Natural killer cell (primary cell): Measurements from ENCODE around the gene OPN1MW3. TPM values are rescaled to one million over a fixed set of nuclear protein-coding genes. Genes with fewer than 3 reads are reported as not detected.

Experiments used
- ATAC-seq, 3 donors: fragments of 150-1000 bp in 2 of 3; fragments of 200-7000 bp in 1 of 3; cut with Tn5 transposase; 1 replicate in 1 of 3; 2 replicates in 2 of 3; pipeline ENCODE4 v1.10.0; 2021; ENCODE audit warnings: mild to moderate bottlenecking in 2 of 3, moderate library complexity in 2 of 3
- DNase-seq, 2 donors: peaks; one replicate each; pipeline versions ENCODE4 v3.0.0 to v3.0.0-alpha.2; 2013 to 2021; ENCODE audit warnings: mixed read lengths in 1 of 2
- H3K27ac ChIP-seq: one replicate; pipeline ENCODE4 v1.5.1; 2013; ENCODE audit warnings: mild to moderate bottlenecking, low read length
- H3K27me3 ChIP-seq: one replicate; pipeline ENCODE4 v1.6.1; 2013; ENCODE audit warnings: low read length; ENCODE audit not compliant: control insufficient read depth, insufficient read depth
- H3K36me3 ChIP-seq: one replicate; pipeline ENCODE4 v1.6.1; 2013; ENCODE audit warnings: low read length; ENCODE audit not compliant: control insufficient read depth, insufficient read depth
- H3K4me1 ChIP-seq: one replicate; pipeline ENCODE4 v1.6.1; 2013; ENCODE audit warnings: low read length; ENCODE audit not compliant: control insufficient read depth, insufficient read depth
- H3K4me3 ChIP-seq: one replicate; pipeline ENCODE4 v1.5.1; 2013; ENCODE audit warnings: low read length
- H3K9me3 ChIP-seq: one replicate; pipeline ENCODE4 v1.6.1; 2013; ENCODE audit warnings: low read length; ENCODE audit not compliant: control insufficient read depth, insufficient read depth
- H3K27ac Mint-ChIP-seq, 2 donors: one replicate each; pipeline ENCODE4 v1.8.0; 2022; ENCODE audit warnings: mild to moderate bottlenecking in 2 of 2, mixed read lengths in 2 of 2, moderate library complexity in 1 of 2
- H3K27me3 Mint-ChIP-seq, 2 donors: one replicate each; pipeline ENCODE4 v1.8.0; 2022; ENCODE audit warnings: low read depth in 2 of 2, mixed read lengths in 2 of 2
- H3K36me3 Mint-ChIP-seq: one replicate; pipeline ENCODE4 v1.8.0; 2022; ENCODE audit warnings: mixed read lengths
- H3K4me1 Mint-ChIP-seq, 2 donors: one replicate each; pipeline ENCODE4 v1.8.0; 2022; ENCODE audit warnings: mixed read lengths in 2 of 2
- H3K4me3 Mint-ChIP-seq: one replicate; pipeline ENCODE4 v1.8.0; 2022; ENCODE audit warnings: mild to moderate bottlenecking, moderate library complexity, mixed read lengths
- H3K9me3 Mint-ChIP-seq, 2 donors: one replicate each; pipeline ENCODE4 v1.8.0; 2022; ENCODE audit warnings: mixed read lengths in 2 of 2
- WGBS: methylation state at CpG from one replicate; pipeline ENCODE4 v1.1.7; 2013; ENCODE audit warnings: missing lambda C conversion rate; ENCODE audit not compliant: insufficient coverage; 5-methylcytosine and 5-hydroxymethylcytosine counted together
- intact Hi-C: fragments of 100-400 bp; cut with micrococcal nuclease; formaldehyde crosslinking; loops from one replicate; pipeline ENCODE4 v1.14.2; 2022
- total RNA-seq, 4 donors: library from RNA; stranded (reverse); fragments of 120-200 nt in 1 of 4; gene quantifications; one replicate each; pipeline versions ENCODE4 v1.2.3 to v1.2.4, GENCODE V29; 2013 to 2022
- TF ChIP-seq, protein P1 (sequence below): fragments of 200-600 bp; IDR thresholded peaks from one replicate; pipeline ENCODE4 v1.8.0; 2022; ENCODE audit warnings: antibody characterized with exemption

OPN1MW3 gene
- total RNA-seq, 3 donors from 2014 or later (not counting 1 experiment from before 2014, with no cell fraction given), result not detected

DNA sequence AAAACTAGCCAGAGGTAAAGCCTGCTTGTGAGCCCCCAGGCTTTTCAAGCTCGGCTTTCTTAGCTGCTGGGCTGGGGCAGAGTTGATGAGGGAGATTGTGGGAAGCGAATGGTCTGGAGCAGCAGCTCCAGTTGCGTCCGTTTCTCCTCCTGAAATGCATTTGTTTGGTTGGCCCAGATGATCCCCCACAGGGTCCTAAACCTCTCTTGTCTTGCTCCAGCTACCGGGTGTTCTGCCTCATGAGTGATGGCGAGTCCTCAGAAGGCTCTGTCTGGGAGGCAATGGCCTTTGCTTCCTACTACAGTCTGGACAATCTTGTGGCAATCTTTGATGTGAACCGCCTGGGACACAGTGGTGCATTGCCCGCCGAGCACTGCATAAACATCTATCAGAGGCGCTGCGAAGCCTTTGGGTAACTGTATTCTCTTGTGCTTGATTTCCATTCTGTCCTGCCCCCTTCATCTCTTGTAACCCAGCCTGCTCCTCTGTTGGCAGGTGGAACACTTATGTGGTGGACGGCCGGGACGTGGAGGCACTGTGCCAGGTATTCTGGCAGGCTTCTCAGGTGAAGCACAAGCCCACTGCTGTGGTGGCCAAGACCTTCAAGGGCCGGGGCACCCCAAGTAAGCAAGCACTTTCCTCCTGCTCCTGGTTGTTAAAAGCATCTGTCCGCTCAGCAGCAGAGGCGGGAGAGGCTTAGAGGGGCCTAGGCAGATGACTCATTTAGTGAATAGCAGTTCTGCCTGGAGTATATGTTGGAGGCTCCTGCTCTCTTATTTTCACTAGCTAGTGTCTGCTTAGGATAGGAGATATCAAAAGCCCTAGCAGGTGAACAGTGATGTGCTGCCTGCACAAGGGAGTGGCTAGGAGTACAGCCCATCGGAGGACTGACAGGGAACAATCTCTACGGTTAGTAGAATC lies 53.5 kb downstream of the OPN1MW3 start:
- H3K4me1 ChIP-seq, result peaks cover 63% of the 10 kb centered on the region
- no peak overlapping the region for H3K4me3 Mint-ChIP-seq

DNA sequence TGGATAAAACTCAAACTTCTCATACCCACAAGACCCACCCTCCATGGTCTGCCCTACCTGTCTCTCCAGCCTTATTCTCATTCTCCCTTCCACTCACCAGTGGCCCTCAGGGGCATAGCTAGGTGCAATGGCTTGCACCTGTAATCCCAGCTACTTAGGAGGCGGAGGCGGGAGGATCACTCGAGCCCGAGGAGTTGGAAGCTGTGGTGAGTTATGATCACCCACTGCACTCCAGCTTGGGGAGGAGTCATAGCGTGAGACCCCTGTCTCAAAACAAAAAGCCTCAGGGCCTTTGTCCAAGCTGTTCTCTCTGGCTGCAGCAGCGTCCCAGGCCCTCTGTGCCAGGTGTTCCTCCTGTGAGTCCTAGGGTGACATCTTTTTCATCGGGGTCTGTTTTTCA lies 54.7 kb downstream of the OPN1MW3 start:
- Histone ChIP-seq H3K27me3 (no peaks in the 10 kb centered on the region), H3K9me3 (no peaks in the 10 kb centered on the region), H3K4me1 (peaks cover 59% of the 10 kb centered on the region), H3K36me3 (no peaks in the 10 kb centered on the region), H3K4me3 (no peak overlapping the region), H3K27ac (peak overlapping the region; percentile 61)
- TF ChIP-seq, protein P1, sequence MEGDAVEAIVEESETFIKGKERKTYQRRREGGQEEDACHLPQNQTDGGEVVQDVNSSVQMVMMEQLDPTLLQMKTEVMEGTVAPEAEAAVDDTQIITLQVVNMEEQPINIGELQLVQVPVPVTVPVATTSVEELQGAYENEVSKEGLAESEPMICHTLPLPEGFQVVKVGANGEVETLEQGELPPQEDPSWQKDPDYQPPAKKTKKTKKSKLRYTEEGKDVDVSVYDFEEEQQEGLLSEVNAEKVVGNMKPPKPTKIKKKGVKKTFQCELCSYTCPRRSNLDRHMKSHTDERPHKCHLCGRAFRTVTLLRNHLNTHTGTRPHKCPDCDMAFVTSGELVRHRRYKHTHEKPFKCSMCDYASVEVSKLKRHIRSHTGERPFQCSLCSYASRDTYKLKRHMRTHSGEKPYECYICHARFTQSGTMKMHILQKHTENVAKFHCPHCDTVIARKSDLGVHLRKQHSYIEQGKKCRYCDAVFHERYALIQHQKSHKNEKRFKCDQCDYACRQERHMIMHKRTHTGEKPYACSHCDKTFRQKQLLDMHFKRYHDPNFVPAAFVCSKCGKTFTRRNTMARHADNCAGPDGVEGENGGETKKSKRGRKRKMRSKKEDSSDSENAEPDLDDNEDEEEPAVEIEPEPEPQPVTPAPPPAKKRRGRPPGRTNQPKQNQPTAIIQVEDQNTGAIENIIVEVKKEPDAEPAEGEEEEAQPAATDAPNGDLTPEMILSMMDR, result no peak
- no peak for DNase-seq
- Mint-ChIP-seq H3K4me1 (peaks cover 43 to 47% of the 10 kb centered on the region in 2 donors), H3K27ac (peak overlapping the region; percentile 5 to 90), H3K9me3 (peaks cover 0 to 2% of the 10 kb centered on the region in 2 donors), H3K27me3 (no peaks in the 10 kb centered on the region), H3K4me3 (no peak overlapping the region), H3K36me3 (no peaks in the 10 kb centered on the region)
- intact Hi-C loops, result no loop called here
- no peak for ATAC-seq
- 98% methylated on average over 6 of the region's 7 CpGs for WGBS

More for the DNA sequence above, 53.5 kb downstream of the OPN1MW3 start:
- WGBS, result 93% methylated on average over 19 of the region's 19 CpGs
- H3K27me3 ChIP-seq, result no peaks in the 10 kb centered on the region
- ATAC-seq, result no peak
- H3K9me3 ChIP-seq, result no peaks in the 10 kb centered on the region
- peak overlapping the region in 1 of 2 donors; percentile 5 for H3K27ac Mint-ChIP-seq
- TF ChIP-seq, protein P1, result no peak
- no peak for DNase-seq
- peaks cover 0 to 2% of the 10 kb centered on the region in 2 donors for H3K9me3 Mint-ChIP-seq
- H3K36me3 ChIP-seq, result no peaks in the 10 kb centered on the region
- peaks cover 37 to 50% of the 10 kb centered on the region in 2 donors for H3K4me1 Mint-ChIP-seq
- no peaks in the 10 kb centered on the region for H3K27me3 Mint-ChIP-seq
- H3K36me3 Mint-ChIP-seq, result no peaks in the 10 kb centered on the region
- no peak overlapping the region for H3K4me3 ChIP-seq
- H3K27ac ChIP-seq, result no peak overlapping the region
- intact Hi-C loops, result no loop called here

DNA sequence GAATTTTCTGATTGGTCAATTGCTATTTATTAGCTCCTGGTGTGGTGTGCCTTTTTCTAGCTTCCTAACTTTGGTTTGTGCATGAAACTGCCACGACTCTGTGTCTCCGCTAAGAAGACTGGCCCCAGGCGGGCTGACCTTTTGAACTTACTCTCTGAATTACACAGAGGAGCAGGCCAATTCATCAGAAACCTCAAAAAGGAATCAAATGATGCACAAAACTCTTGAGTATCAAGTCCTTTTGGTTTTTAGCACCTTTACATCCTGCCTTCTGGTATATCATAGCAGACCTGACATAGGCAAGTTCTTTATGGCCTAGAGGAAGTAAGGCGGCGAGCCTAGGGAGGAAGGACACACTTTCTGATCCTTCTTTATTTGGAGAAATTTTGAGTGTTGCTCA lies 55.8 kb downstream of the OPN1MW3 start:
- Histone ChIP-seq H3K36me3 (no peaks in the 10 kb centered on the region), H3K27me3 (no peaks in the 10 kb centered on the region), H3K9me3 (no peaks in the 10 kb centered on the region), H3K4me1 (peaks cover 56% of the 10 kb centered on the region), H3K27ac (peak overlapping the region; percentile 61), H3K4me3 (no peak overlapping the region)
- H3K4me3 Mint-ChIP-seq, result peak overlapping the region; percentile 17
- H3K27ac Mint-ChIP-seq, result peak overlapping the region; percentile 78 to 90
- DNase-seq (peak in 1 of 2 donors; percentile 39), ATAC-seq (peak; percentile 46 to 55 (median 51))
- intact Hi-C loops, result no loop called here
- 41% methylated on average over 5 of the region's 5 CpGs for WGBS
- no peaks in the 10 kb centered on the region for H3K9me3 Mint-ChIP-seq
- no peaks in the 10 kb centered on the region for H3K36me3 Mint-ChIP-seq
- TF ChIP-seq, protein P1, result no peak
- peaks cover 38 to 45% of the 10 kb centered on the region in 2 donors for H3K4me1 Mint-ChIP-seq
- no peaks in the 10 kb centered on the region for H3K27me3 Mint-ChIP-seq
